ENCODE results near the gene NFE2.
"Not testable (repeated sequence)": the region's sequence is repeated elsewhere in the genome, so short reads cannot be mapped to it uniquely, and the experiment has no call there.

NFE2 gene

GRCh38 chr12:54300732-54301427, at the start of gene NFE2:
NFE2 (minus strand) TSS chr12:54301015; CDS start chr12:54295248, 5,767 bp downstream.
- no peak for DNase-seq (ENCODE audit: low spot score)

- DNase-seq (ENCODE audit: low spot score): no peak
Measured at GRCh38 chr12:54349679-54350078, 48.9 kb upstream of the NFE2 start.

- DNase-seq (ENCODE audit: low spot score): no peak
Measured at GRCh38 chr12:54349036-54349435, 48.2 kb upstream of the NFE2 start.

GRCh38 chr12:54341378-54342300, 40.8 kb upstream of the NFE2 start:
- DNase-seq (ENCODE audit: low spot score): no peak

GRCh38 chr12:54340846-54341245, 40.0 kb upstream of the NFE2 start:
- no peak for DNase-seq (ENCODE audit: low spot score)

- no peak for DNase-seq (ENCODE audit: low spot score)
Measured at GRCh38 chr12:54338698-54339296, 38.0 kb upstream of the NFE2 start.

GRCh38 chr12:54337854-54338650, 37.2 kb upstream of the NFE2 start:
- DNase-seq (ENCODE audit: low spot score): no peak

GRCh38 chr12:54337280-54337842, 36.5 kb upstream of the NFE2 start:
- DNase-seq (ENCODE audit: low spot score): no peak

GRCh38 chr12:54333420-54334034, 32.7 kb upstream of the NFE2 start:
- no peak for DNase-seq (ENCODE audit: low spot score)

GRCh38 chr12:54331461-54331860, 30.6 kb upstream of the NFE2 start:
- DNase-seq (ENCODE audit: low spot score): no peak

GRCh38 chr12:54330442-54330841, 29.6 kb upstream of the NFE2 start:
- no peak for DNase-seq (ENCODE audit: low spot score)

- DNase-seq (ENCODE audit: low spot score): no peak
Measured at GRCh38 chr12:54329759-54330158, 28.9 kb upstream of the NFE2 start.

GRCh38 chr12:54328595-54329337, 28.0 kb upstream of the NFE2 start:
- no peak for DNase-seq (ENCODE audit: low spot score)

- not testable (repeated sequence) for DNase-seq (ENCODE audit: low spot score)
Measured at GRCh38 chr12:54325442-54326109, 24.8 kb upstream of the NFE2 start.

- peak; percentile 99 for DNase-seq (ENCODE audit: low spot score)
Measured at GRCh38 chr12:54324617-54325441, 24.0 kb upstream of the NFE2 start, which contains the start of gene COPZ1. COPZ1 (plus strand) TSS chr12:54325131; CDS start chr12:54325164, 33 bp downstream.

GRCh38 chr12:54321363-54321762, 20.5 kb upstream of the NFE2 start:
- no peak for DNase-seq (ENCODE audit: low spot score)

GRCh38 chr12:54312309-54312708, 11.5 kb upstream of the NFE2 start:
- not testable (repeated sequence) for DNase-seq (ENCODE audit: low spot score)

- no peak for DNase-seq (ENCODE audit: low spot score)
Measured at GRCh38 chr12:54311051-54311450, 10.2 kb upstream of the NFE2 start.
